HG03457 (cell line): ENCODE measurements around the gene LAMA2.
"Not testable (repeated sequence)": the region's sequence is repeated elsewhere in the genome, so short reads cannot be mapped to it uniquely, and the experiment has no call there.

Source experiments
- ATAC-seq: cut with Tn5 transposase; IDR thresholded peaks from one replicate; pipeline ENCODE4 v1.9.1; 2021; ENCODE audit warnings: moderate number of reproducible peaks; ENCODE audit not compliant: unreplicated experiment

LAMA2 gene

GRCh38 chr6:129113637-129114036, 230.7 kb downstream of the LAMA2 start:
- ATAC-seq, result no peak

- ATAC-seq, result no peak
These were observed 231.9 kb downstream of the LAMA2 start for GRCh38 chr6:129114636-129115391.

- no peak for ATAC-seq
These were observed 232.5 kb downstream of the LAMA2 start for GRCh38 chr6:129115471-129115870.

GRCh38 chr6:129117355-129117754, 234.4 kb downstream of the LAMA2 start:
- no peak for ATAC-seq

GRCh38 chr6:129120856-129121638, 238.1 kb downstream of the LAMA2 start:
- ATAC-seq, result no peak

- ATAC-seq, result no peak
These were observed 241.4 kb downstream of the LAMA2 start for GRCh38 chr6:129124347-129124746.

GRCh38 chr6:129130106-129130505, 247.2 kb downstream of the LAMA2 start:
- no peak for ATAC-seq

- ATAC-seq, result no peak
These were observed 248.2 kb downstream of the LAMA2 start for GRCh38 chr6:129130959-129131681.

GRCh38 chr6:129133770-129134192, 250.8 kb downstream of the LAMA2 start:
- no peak for ATAC-seq

GRCh38 chr6:129134535-129134934, 251.6 kb downstream of the LAMA2 start:
- no peak for ATAC-seq

GRCh38 chr6:129135451-129135850, 252.5 kb downstream of the LAMA2 start:
- ATAC-seq, result no peak

- ATAC-seq, result no peak
These were observed 253.8 kb downstream of the LAMA2 start for GRCh38 chr6:129136751-129137150.

- ATAC-seq, result no peak
These were observed 255.9 kb downstream of the LAMA2 start for GRCh38 chr6:129138739-129139405.

- no peak for ATAC-seq
These were observed 257.6 kb downstream of the LAMA2 start for GRCh38 chr6:129140526-129140925.

- no peak for ATAC-seq
These were observed 258.6 kb downstream of the LAMA2 start for GRCh38 chr6:129141499-129141898.

- ATAC-seq, result no peak
These were observed 264.0 kb downstream of the LAMA2 start for GRCh38 chr6:129146902-129147301.

GRCh38 chr6:129150507-129150906, 267.6 kb downstream of the LAMA2 start:
- ATAC-seq, result no peak

- ATAC-seq, result no peak
These were observed 270.3 kb downstream of the LAMA2 start for GRCh38 chr6:129153257-129153656.

- not testable (repeated sequence) for ATAC-seq
These were observed 276.3 kb downstream of the LAMA2 start for GRCh38 chr6:129159242-129159641.

- ATAC-seq, result no peak
These were observed 279.7 kb downstream of the LAMA2 start for GRCh38 chr6:129162605-129163004.

GRCh38 chr6:129163551-129163950, 280.6 kb downstream of the LAMA2 start:
- no peak for ATAC-seq
